ENCODE measurements around the gene SYTL5. TPM values are rescaled to one million over a fixed set of nuclear protein-coding genes. Genes with fewer than 3 reads are reported as not detected.

SYTL5 gene
- total RNA-seq, 1 experiment from 2014 or later, result not detected

DNA sequence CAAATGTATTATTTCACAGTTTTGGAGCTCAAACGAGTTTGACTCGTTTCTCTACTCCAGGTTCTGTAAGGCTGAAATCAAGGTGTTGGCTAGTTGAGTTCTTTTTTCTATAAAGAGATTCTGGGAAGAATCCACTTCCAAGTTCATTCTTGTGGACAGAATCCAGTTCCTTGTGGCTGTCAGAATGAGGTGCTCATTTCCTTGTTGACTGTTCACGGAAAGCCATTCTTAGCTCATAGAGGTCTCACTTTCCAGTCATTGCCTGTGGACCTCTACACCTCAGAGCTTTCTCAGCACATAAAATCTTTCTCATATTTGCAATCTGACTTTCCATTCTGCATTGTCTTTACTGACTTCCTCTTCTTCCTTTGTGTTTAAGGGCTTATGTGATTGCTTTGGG is 62.9 kb downstream of the SYTL5 start:
- Mint-ChIP-seq H3K4me1 (ENCODE audit: insufficient read depth, unreplicated experiment) (no peaks in the 10 kb centered on the region), H3K36me3 (ENCODE audit: insufficient read depth, unreplicated experiment) (no peaks in the 10 kb centered on the region), H3K27me3 (ENCODE audit: insufficient read depth, unreplicated experiment) (peaks cover 50% of the 10 kb centered on the region), H3K9me3 (ENCODE audit: unreplicated experiment) (peaks cover 9% of the 10 kb centered on the region), H3K27ac (ENCODE audit: low read depth, unreplicated experiment) (no peak overlapping the region), H3K4me3 (ENCODE audit: unreplicated experiment) (no peak overlapping the region)
- intact Hi-C loops (cut with micrococcal nuclease), result no loop called here
- TF ChIP-seq, protein P1, sequence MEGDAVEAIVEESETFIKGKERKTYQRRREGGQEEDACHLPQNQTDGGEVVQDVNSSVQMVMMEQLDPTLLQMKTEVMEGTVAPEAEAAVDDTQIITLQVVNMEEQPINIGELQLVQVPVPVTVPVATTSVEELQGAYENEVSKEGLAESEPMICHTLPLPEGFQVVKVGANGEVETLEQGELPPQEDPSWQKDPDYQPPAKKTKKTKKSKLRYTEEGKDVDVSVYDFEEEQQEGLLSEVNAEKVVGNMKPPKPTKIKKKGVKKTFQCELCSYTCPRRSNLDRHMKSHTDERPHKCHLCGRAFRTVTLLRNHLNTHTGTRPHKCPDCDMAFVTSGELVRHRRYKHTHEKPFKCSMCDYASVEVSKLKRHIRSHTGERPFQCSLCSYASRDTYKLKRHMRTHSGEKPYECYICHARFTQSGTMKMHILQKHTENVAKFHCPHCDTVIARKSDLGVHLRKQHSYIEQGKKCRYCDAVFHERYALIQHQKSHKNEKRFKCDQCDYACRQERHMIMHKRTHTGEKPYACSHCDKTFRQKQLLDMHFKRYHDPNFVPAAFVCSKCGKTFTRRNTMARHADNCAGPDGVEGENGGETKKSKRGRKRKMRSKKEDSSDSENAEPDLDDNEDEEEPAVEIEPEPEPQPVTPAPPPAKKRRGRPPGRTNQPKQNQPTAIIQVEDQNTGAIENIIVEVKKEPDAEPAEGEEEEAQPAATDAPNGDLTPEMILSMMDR (IDR thresholded peaks at IDR 0.05; ENCODE audit: unreplicated experiment), result no peak
- no peak for DNase-seq (ENCODE audit: unreplicated experiment)
- no TSS peak for BruUV-seq (replicated peaks)
- CTCF ChIA-PET, result no interaction called here
- POLR2A ChIA-PET, result no interaction called here

DNA sequence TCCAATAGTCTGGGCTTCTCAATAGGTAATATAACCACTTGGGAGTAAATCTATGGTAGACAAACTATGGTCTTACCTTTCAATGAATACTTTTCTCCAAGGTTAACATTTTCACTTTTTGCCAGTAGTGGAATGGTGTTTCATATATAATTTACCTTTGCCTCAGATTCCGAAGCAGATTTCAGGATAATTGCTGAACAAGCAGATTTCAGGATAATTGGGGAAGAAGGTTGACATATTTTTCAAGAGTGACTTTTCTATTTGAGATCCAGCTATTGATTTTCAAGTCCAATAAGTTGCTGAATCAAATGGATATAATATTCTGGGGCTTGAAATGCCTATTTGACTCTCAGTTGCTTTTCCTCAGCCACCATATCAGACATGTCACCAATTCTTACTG is 63.6 kb downstream of the SYTL5 start:
- DNase-seq (ENCODE audit: unreplicated experiment), result no peak
- no TSS peak for BruUV-seq (replicated peaks)
- intact Hi-C loops (cut with micrococcal nuclease), result loop anchor here (1.0 kb wide), 1 partner anchor 26 kb away; no protein-coding TSS in a partner anchor
- CTCF ChIA-PET, result no interaction called here
- Mint-ChIP-seq H3K9me3 (ENCODE audit: unreplicated experiment) (peaks cover 9% of the 10 kb centered on the region), H3K27ac (ENCODE audit: low read depth, unreplicated experiment) (no peak overlapping the region), H3K4me3 (ENCODE audit: unreplicated experiment) (no peak overlapping the region), H3K27me3 (ENCODE audit: insufficient read depth, unreplicated experiment) (peaks cover 57% of the 10 kb centered on the region), H3K4me1 (ENCODE audit: insufficient read depth, unreplicated experiment) (no peaks in the 10 kb centered on the region), H3K36me3 (ENCODE audit: insufficient read depth, unreplicated experiment) (no peaks in the 10 kb centered on the region)
- TF ChIP-seq, protein P1 (IDR thresholded peaks at IDR 0.05; ENCODE audit: unreplicated experiment), result no peak
- POLR2A ChIA-PET, result no interaction called here

DNA sequence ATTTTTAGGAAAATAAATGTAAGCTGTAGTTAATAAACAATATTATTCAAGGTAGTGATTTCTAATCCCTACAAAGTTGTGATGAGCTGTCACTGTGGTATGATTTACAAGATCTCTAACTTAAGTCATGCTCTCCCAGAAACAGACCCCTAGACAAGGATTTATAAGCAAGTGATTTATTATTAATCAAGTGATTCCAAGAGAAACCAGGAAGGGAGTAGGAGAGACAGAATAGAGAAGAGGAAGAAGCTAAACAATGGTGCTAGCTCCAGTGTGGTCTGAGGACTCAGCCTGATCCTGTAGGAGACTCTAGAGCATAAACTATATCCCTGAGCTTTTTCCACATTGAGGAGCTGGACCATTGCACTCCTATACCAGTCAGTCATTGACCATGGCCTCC is 73.1 kb downstream of the SYTL5 start:
- H3K4me1 Mint-ChIP-seq (ENCODE audit: insufficient read depth, unreplicated experiment), result no peaks in the 10 kb centered on the region
- BruUV-seq (replicated peaks), result no TSS peak
- intact Hi-C loops (cut with micrococcal nuclease), result no loop called here
- H3K4me3 Mint-ChIP-seq (ENCODE audit: unreplicated experiment), result no peak overlapping the region
- no peak overlapping the region for H3K27ac Mint-ChIP-seq (ENCODE audit: low read depth, unreplicated experiment)
- H3K9me3 Mint-ChIP-seq (ENCODE audit: unreplicated experiment), result no peaks in the 10 kb centered on the region
- H3K27me3 Mint-ChIP-seq (ENCODE audit: insufficient read depth, unreplicated experiment), result peaks cover 48% of the 10 kb centered on the region
- POLR2A ChIA-PET, result interaction anchor here (0.7 kb wide), 1 partner anchor 20 kb away, joined by 3 read pairs; no protein-coding TSS in a partner anchor
- CTCF ChIA-PET, result interaction anchor here (0.5 to 0.6 kb wide), 2 partner anchors 248 to 777 kb away, joined by 3 read pairs; partner anchors contain the start of gene RPGR
- TF ChIP-seq, protein P1 (IDR thresholded peaks at IDR 0.05; ENCODE audit: unreplicated experiment), result no peak
- H3K36me3 Mint-ChIP-seq (ENCODE audit: insufficient read depth, unreplicated experiment), result no peaks in the 10 kb centered on the region
- no peak for DNase-seq (ENCODE audit: unreplicated experiment)

DNA sequence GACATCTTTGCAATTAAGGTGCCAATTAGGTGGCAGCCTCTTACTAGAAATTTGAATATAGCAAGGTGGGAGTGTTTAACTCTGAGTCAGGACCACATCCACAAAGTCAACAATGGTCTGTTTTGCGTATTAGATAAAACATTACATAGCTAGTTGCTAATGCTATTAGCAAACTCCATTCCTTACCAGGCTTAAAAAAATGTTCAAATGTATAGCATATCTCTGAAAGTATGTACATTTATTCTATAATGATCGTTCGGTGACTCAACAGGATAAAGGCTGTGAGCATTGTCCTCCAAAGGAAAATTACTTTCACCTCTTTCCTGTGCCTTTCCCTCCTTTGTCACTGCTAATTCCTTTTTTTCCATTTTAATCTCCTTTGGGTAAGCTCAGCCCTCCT is 74.5 kb downstream of the SYTL5 start:
- no peaks in the 10 kb centered on the region for H3K4me1 Mint-ChIP-seq (ENCODE audit: insufficient read depth, unreplicated experiment)
- H3K4me3 Mint-ChIP-seq (ENCODE audit: unreplicated experiment), result no peak overlapping the region
- TF ChIP-seq, protein P1 (IDR thresholded peaks at IDR 0.05; ENCODE audit: unreplicated experiment), result no peak
- no peak for DNase-seq (ENCODE audit: unreplicated experiment)
- intact Hi-C loops (cut with micrococcal nuclease), result no loop called here
- H3K27ac Mint-ChIP-seq (ENCODE audit: low read depth, unreplicated experiment), result no peak overlapping the region
- no peaks in the 10 kb centered on the region for H3K9me3 Mint-ChIP-seq (ENCODE audit: unreplicated experiment)
- CTCF ChIA-PET, result no interaction called here
- H3K27me3 Mint-ChIP-seq (ENCODE audit: insufficient read depth, unreplicated experiment), result peaks cover 39% of the 10 kb centered on the region
- POLR2A ChIA-PET, result interaction anchor here (0.5 kb wide), 1 partner anchor 56 kb away, joined by 3 read pairs; no protein-coding TSS in a partner anchor
- H3K36me3 Mint-ChIP-seq (ENCODE audit: insufficient read depth, unreplicated experiment), result no peaks in the 10 kb centered on the region
- BruUV-seq (replicated peaks), result no TSS peak
